ENCODE results near the gene DHX30. TPM values are rescaled to one million over a fixed set of nuclear protein-coding genes. Genes with fewer than 3 reads are reported as not detected.

The DHX30 gene
- polyA plus RNA-seq, 1 donor (not counting 4 experiments of a cell fraction or from before 2014, with no cell fraction given): 28.3 TPM

DNA sequence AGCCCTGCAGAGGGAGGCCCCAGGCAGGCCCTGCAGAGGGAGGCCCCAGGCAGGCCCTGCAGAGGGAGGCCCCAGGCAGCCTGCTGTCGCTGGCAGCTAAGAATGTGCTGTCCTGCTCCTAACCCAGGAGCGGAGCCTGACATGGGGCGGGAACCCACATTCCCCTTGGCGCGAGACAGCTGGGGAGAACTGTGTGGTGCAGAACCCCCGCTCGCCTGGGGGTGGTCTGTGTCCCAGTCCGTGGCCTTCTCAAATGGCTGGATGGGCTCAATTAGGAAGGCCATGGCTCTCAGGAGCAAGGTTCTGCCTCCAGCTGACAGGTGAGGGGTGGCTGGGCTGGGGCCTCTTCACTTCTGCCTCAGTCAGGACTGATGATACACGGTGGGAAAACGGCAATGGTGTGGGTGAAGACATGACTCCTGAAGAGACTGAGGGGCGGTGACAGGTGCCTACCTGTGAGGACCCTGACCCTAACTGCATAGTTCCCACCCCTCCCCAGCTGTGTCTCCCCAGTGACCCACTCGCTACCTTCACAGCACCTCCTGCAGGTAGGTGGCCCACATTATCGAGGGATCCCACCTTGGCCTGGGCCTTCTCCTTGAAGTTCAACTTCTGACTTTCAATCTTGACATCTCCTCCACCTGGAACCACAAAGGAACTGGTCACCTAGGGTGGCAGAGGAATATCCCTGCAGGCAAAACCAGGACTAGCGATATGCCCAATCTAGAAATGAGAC lies 52.0 kb downstream of the DHX30 start:
- Histone ChIP-seq H3K79me2 (ENCODE audit: control insufficient read depth, insufficient read depth, low read length) (no peaks in the 10 kb centered on the region), H3K36me3 (ENCODE audit: control insufficient read depth in 2 of 2, extremely low read depth in 1 of 2, insufficient read depth in 2 of 2, low read length in 2 of 2) (peaks cover 44 to 63% of the 10 kb centered on the region in 2 experiments), H3K27me3 (ENCODE audit: control insufficient read depth, extremely low read depth, insufficient read depth, low read length) (no peaks in the 10 kb centered on the region), H3K9me3 (ENCODE audit: control insufficient read depth, low read depth, low read length) (no peaks in the 10 kb centered on the region), H3K9me1 (ENCODE audit: control insufficient read depth, extremely low read depth, insufficient read depth, low read length) (no peaks in the 10 kb centered on the region), H3K9ac (ENCODE audit: control insufficient read depth, extremely low read depth, insufficient read depth, low read length) (no peak overlapping the region), H2AFZ (ENCODE audit: control insufficient read depth, low read length) (no peak overlapping the region), H4K20me1 (ENCODE audit: control insufficient read depth, extremely low read depth, insufficient read depth, low read length) (peaks cover 8% of the 10 kb centered on the region), H3K4me3 (ENCODE audit: control insufficient read depth in 2 of 3, extremely low read depth in 1 of 3, insufficient read depth in 2 of 3, low read depth in 1 of 3, low read length in 3 of 3) (no peak overlapping the region), H3K4me1 (ENCODE audit: control insufficient read depth, extremely low read depth, insufficient read depth, low read length) (no peaks in the 10 kb centered on the region), H3K4me2 (ENCODE audit: control insufficient read depth, extremely low read depth, insufficient read depth, low read depth, low read length) (no peak overlapping the region), H3K27ac (ENCODE audit: control insufficient read depth, insufficient read depth, low read length) (no peak overlapping the region)
- DNase-seq (ENCODE audit: low read depth, low spot score) (no peak), FAIRE-seq (no peak)
- TF ChIP-seq EZH2 (IDR thresholded peaks at IDR 0.05; ENCODE audit: low read length): no peak
- TF ChIP-seq, protein P1, sequence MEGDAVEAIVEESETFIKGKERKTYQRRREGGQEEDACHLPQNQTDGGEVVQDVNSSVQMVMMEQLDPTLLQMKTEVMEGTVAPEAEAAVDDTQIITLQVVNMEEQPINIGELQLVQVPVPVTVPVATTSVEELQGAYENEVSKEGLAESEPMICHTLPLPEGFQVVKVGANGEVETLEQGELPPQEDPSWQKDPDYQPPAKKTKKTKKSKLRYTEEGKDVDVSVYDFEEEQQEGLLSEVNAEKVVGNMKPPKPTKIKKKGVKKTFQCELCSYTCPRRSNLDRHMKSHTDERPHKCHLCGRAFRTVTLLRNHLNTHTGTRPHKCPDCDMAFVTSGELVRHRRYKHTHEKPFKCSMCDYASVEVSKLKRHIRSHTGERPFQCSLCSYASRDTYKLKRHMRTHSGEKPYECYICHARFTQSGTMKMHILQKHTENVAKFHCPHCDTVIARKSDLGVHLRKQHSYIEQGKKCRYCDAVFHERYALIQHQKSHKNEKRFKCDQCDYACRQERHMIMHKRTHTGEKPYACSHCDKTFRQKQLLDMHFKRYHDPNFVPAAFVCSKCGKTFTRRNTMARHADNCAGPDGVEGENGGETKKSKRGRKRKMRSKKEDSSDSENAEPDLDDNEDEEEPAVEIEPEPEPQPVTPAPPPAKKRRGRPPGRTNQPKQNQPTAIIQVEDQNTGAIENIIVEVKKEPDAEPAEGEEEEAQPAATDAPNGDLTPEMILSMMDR (optimal IDR thresholded peaks at IDR 0.05 in 1 of 3, IDR thresholded peaks at IDR 0.05 in 1 of 3, conservative IDR thresholded peaks at IDR 0.05 in 1 of 3; ENCODE audit: extremely low read depth in 1 of 3, insufficient read depth in 2 of 3, low read length in 3 of 3): no peak
- dilution Hi-C loops (cut with MboI; ENCODE audit: extremely low pct_ligation_motif_present, low sequenced_read_pairs): no loop called here

DNA sequence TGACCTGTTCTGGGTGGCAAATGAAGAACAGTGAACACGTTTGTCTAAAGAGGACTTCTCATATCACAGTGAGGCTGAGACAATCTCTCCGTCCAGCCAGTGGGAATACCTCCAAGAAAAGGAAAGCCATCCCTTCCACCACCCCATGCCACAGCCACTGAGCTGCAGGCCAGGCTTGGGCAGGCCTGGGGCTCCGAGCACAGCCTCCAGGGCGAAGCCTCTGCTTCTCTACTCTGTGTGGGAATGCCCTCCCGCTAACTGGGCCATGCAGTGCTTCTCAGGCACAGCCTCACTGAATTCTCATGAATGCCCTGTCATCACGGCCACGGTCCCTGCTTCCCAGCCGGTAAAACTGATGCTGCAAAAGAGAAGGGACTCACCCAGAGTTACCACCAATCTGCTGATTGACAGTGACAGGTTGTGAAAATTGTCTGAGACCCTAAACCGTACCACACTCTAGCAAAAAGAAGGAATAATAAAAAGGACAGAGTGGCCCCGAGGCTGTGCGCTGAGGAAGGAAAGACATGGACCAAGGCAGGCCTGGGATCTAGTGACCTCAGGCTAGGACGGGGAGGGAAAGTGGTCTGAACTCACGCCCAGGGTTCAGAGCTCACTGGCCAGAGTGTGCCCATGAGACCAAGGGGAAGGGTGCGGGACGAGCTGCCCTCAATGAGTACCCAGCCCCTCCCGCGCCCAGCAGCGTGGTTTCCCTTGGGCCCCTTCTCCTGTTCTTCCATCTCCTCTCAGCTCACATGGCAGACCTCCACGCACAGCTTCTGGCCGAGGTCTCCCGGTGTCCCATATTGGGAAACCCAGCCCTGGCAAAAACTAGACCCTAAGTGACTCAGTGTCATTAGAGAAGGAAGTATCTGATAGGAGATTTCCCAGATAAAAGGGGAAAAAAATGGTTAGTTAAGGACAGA lies 52.8 kb downstream of the DHX30 start:
- Histone ChIP-seq H3K9me3 (ENCODE audit: control insufficient read depth, low read depth, low read length) (no peaks in the 10 kb centered on the region), H2AFZ (ENCODE audit: control insufficient read depth, low read length) (no peak overlapping the region), H3K4me3 (ENCODE audit: control insufficient read depth in 2 of 3, extremely low read depth in 1 of 3, insufficient read depth in 2 of 3, low read depth in 1 of 3, low read length in 3 of 3) (no peak overlapping the region), H3K79me2 (ENCODE audit: control insufficient read depth, insufficient read depth, low read length) (no peaks in the 10 kb centered on the region), H3K9ac (ENCODE audit: control insufficient read depth, extremely low read depth, insufficient read depth, low read length) (no peak overlapping the region), H3K27me3 (ENCODE audit: control insufficient read depth, extremely low read depth, insufficient read depth, low read length) (no peaks in the 10 kb centered on the region), H3K9me1 (ENCODE audit: control insufficient read depth, extremely low read depth, insufficient read depth, low read length) (no peaks in the 10 kb centered on the region), H3K27ac (ENCODE audit: control insufficient read depth, insufficient read depth, low read length) (no peak overlapping the region), H4K20me1 (ENCODE audit: control insufficient read depth, extremely low read depth, insufficient read depth, low read length) (peaks cover 4% of the 10 kb centered on the region), H3K4me1 (ENCODE audit: control insufficient read depth, extremely low read depth, insufficient read depth, low read length) (no peaks in the 10 kb centered on the region), H3K36me3 (ENCODE audit: control insufficient read depth in 2 of 2, extremely low read depth in 1 of 2, insufficient read depth in 2 of 2, low read length in 2 of 2) (peaks cover 41 to 56% of the 10 kb centered on the region in 2 experiments), H3K4me2 (ENCODE audit: control insufficient read depth, extremely low read depth, insufficient read depth, low read depth, low read length) (no peak overlapping the region)
- dilution Hi-C loops (cut with MboI; ENCODE audit: extremely low pct_ligation_motif_present, low sequenced_read_pairs): no loop called here
- FAIRE-seq (no peak), DNase-seq (ENCODE audit: low read depth, low spot score) (no peak)
- no peak for TF ChIP-seq EZH2 (IDR thresholded peaks at IDR 0.05; ENCODE audit: low read length)
- TF ChIP-seq, protein P1 (optimal IDR thresholded peaks at IDR 0.05 in 1 of 3, IDR thresholded peaks at IDR 0.05 in 1 of 3, conservative IDR thresholded peaks at IDR 0.05 in 1 of 3; ENCODE audit: extremely low read depth in 1 of 3, insufficient read depth in 2 of 3, low read length in 3 of 3): no peak
